Measurements from ENCODE around the gene IDH3B.

The IDH3B gene

GRCh38 chr20:2655331-2656116, 8.5 kb downstream of the IDH3B start:
- DNase-seq, result peak in 1 of 2 experiments; percentile 7

- DNase-seq, result no peak
Observed at GRCh38 chr20:2654831-2655230, 9.2 kb downstream of the IDH3B start.

DNA sequence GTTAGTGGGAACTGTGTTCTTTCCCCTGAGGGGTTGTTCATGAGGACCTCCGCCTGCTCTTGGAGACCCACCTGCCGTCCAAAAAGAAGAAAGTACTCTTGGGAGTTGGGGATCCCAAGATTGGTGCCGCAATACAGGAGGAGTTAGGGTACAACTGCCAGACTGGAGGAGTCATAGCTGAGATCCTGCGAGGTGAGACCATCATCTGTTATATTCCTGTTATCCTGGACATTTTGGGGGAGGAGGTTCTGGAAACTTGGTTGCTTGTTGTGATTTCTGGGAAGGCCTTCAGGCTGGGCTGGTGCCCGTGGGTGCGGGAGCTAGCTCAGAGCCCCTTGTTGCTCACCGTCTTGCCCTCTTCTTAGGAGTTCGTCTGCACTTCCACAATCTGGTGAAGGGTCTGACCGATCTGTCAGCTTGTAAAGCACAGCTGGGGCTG, 9.6 kb downstream of the IDH3B start:
- peak in 1 of 2 experiments; percentile 11 for DNase-seq

DNA sequence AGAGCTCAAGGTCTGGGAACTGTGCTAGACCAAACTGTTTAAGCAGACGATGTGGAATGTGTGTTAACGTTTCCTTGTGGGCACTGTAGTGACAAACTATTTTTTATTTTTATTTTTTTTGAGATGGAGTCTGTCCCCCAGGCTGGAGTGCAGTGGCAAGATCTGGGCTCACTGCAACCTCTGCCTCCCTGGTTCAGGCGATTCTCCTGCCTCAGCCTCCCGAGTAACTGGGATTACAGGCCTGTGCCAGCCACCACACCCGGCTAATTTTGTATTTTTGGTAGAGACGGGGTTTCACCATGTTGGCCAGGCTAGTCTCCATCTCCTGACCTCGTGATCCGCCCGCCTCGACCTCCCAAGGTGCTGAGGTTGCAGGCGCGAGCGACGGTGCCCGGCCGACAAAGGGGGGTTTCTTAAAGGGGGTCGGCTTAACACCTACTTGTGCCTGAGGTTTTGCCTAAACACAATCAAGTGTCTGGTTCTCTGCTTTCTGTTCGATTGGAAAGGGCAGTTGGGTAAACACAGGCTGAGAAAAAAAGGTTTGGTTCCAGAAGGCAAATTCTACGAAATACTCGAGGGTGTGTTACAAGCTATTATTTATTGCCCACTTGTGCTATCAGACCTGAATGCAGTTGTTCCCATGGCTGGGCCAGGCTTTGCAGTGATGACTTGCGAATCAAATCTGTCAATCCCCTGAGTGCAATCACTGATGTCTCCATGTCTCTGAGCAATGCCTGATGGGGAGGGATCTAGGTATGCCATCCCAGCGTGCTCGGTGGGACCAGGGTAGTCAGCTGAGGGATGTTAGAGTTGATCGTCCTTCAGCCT, 10.2 kb downstream of the IDH3B start:
- peak in 1 of 2 experiments; percentile 10 for DNase-seq

DNA sequence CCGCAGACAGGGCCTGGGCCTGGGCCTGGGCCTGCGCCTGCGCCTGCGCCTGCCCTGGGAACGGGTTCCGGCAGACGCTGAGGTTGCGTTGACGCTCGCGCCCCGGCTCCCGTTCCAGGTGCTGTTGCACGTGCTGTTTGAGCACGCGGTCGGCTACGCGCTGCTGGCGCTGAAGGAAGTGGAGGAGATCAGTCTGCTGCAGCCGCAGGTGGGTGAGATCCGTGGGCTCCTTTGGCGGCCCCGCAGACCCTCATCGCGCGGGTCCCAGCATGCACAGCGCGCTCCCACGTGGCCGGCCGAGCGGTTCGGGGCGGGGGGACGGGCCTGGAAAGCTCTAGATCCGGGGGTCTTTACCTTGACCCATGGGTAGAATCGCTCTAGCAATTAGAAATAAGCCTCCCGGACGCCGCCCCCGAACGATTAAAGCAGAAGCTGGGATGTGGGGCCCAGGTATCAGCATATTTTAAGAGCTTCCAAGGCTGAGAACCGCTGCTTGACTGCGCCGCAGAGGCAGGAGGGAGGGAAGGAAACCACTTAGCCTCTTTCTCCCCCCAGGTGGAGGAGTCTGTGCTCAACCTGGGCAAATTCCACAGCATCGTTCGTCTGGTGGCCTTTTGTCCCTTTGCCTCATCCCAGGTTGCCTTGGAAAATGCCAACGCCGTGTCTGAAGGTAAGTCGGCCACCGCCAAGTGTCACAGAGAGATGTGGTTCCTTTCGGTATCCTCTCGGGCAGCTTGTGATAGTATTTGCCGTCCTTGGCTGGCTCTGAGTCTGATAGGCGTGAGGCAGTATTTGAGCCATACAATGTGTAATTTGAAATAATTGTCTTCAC, 11.1 kb downstream of the IDH3B start:
- DNase-seq, result peak; percentile 51 to 58

DNA sequence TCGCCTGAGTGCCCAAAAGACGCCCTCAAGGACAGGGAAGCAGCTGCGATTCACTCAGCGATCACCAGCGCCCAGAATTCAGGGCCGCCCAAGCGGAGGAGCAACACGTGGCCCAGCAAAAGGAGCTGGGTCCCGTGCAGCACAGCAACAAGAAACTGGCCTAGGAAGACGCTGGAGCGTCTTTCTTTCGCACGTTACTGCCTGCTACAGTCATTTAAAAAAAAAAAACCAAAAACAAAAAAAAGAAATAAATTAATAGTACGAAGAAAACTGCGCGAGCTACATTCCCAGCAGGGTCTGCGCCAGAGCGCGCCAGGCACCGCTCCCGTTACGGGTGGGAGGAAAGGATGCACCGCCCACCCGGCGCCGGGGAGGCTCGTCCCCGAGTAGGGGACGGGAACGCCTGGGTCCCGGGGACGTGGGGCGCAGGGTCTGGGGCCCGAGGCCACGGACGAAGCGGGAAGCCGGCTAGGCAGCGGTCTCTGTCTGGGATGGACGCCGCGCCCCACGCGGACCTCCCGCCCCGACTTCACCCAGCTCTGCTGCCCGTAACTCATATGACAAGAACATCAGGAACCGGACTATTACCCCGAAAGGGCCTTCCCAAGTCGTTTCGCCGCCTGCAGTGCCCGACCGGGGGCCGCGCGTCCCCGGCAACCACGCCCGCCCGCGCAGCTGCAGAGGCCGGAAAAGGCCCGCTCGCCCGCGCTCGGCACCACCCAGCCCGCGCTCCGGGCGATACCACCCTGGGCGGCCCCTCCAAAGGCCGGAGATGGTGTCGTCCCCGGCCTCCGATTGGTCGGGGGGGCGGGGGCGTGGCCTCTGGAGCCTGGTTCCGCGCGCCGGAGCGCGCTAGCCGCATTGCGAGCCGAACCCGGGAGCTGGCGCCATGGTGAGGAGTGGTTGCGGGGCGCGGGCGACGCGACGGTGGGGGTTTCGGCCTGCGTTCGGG, 12.0 kb downstream of the IDH3B start, which contains the start of gene NOP56:
Gene NOP56, plus strand, starts transcription at position 861 of the 952 bp plus-strand sequence. Its CDS starts 29 bp downstream, at position 890.
- DNase-seq, result peak; percentile 95

DNA sequence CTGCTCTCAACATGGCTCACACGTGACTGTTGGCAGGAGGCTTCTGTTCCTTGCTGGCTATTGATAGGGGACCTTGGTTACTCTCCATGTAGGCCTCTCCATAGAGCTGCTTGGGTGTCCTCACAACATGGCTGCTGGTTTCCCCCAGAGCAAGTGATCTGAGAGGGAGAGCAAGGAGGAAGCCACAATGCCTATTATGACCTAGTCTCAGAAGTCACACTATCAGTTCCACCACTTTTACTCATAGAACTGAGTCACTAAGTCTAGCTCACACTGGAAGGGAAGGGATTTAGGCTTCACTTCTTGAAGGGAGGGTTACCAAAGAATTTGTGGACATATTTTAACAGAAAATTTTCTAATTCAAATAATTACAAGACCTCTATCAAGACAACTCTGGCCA, 20.3 kb downstream of the IDH3B start:
- no peak for DNase-seq

DNA sequence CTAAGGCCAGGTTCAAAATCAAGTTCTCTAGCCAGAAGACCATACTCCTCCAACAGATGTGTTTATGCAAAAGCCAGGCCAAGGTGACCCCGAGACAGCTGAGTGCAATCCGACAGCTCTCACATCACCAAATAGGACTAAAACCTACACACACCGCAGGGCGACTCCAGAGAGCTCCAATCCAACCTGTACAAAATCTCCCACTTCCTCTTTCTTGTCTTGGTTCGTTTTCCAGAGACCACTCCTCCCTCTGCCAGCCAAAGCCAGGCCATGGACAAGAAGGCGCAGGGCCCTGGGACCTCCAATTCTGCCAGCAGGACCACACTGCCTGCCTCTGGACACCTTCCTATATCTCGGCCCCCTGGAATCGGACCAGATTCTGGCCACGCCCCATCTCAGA, 23.1 kb downstream of the IDH3B start:
- DNase-seq, result no peak

- DNase-seq, result no peak
Observed at GRCh38 chr20:2640260-2640659, 23.8 kb downstream of the IDH3B start.

DNA sequence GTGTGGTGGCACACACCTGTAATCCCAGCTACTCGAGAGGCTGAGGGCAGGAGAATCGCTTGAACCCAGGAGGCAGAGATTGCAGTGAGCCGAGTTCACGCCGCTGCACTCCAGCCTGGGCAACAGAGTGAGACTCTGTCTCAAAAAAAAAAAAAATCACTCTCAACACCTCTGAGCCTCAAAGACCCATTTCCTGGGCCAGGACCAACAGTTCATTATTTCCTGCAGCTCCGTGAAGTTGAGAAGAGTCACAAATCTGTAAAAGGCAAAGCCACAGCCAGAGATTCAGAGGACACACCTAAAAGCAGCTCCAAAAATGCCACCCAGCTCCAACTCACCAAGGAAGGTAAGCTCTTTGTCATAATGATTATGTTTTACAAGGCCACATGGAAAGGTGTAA, 26.8 kb downstream of the IDH3B start:
- DNase-seq, result no peak

DNA sequence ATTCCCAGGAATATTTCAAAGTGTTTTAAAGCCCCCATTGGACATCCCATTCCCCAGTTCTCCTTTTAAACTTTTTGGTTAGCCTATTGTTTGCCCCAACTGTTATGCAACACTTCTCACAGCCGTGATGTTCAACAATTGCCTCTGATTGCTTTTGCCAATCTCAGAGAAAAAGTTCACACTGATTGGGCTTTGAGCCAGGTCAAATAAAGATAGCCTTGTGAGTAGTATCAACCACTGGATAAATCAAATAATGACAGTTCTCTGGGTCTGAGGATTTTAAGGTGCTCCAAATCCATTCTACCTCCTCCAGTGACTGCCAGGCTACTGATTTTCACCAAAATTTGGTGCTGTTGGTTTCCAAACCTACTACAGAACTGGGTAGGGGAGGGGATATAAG, 30.6 kb downstream of the IDH3B start:
- DNase-seq, result no peak

- no peak for DNase-seq
Observed at GRCh38 chr20:2631228-2631627, 32.8 kb downstream of the IDH3B start.

DNA sequence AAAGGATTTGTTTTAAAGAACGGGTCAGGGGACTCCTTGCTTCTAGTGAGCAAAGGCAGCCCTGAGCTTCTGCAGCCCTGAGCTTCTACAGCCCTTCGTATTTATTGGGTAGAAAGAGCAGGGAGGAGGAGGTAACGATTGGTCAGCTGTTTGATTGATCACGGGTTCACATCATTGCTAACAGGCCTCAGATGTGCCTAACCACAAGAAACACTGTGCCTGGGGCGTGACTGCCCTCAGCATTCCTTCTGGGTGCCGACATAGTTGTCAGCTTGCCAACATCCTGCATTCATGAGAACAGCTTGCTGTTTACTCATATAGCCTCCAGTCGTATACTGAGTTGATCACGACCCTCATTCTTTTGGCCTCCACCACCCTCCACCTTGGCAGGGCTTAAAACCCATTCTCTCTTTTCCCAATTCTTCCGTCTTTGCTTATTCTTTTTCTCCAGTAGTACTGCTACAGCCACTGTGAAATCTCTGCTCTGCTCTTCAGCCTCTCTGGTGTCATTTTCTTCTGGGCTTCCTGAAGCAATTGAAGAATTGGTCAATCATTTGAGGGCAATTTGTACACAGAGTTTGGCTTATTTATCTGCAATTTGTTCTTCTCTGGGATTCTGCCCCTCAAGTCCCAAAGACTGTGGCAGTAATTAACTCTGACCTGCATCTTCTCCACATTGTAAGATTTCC, 37.0 kb downstream of the IDH3B start:
- no peak for DNase-seq

DNA sequence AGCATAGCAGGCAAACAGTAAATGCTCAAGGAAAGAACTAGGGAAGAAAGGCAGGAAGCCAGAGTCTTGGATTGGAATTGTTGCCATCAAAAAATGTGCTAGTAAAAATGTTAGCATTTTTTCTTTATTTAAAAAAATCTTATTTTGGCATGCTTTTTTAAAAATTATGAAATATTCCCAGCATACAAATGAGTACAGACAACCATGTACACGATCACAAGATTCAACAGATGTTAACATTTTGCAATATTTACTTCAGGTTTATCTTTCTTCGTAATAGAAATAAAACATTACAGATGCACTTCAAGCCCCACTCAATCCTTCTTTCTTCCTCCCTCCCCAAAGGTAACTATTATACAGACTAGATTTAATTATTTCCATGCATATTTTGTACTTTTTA, 39.0 kb downstream of the IDH3B start:
- DNase-seq, result no peak

GRCh38 chr20:2624190-2624589, 39.8 kb downstream of the IDH3B start:
- DNase-seq, result no peak

- no peak for DNase-seq
Observed at GRCh38 chr20:2619961-2620595, 43.9 kb downstream of the IDH3B start.

DNA sequence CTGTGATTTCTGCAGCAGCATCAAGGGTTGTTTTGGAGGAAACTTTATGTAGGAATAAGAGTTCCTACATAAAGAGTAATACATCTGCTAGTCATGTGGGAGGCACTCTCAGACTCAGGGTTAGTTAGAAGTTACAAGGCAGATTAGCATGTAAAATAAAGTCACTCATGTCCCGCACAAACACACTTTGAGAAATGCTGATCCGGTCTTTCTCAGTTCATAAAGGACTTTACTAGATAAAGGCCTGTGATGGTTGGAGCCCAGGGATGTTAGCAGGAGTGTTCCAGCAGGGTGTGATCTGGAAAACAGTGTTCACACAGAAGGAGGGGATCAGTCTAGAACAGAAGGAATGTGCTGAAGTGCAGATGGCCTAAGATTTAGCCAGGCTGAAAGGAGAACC, 44.7 kb downstream of the IDH3B start:
- DNase-seq, result no peak

DNA sequence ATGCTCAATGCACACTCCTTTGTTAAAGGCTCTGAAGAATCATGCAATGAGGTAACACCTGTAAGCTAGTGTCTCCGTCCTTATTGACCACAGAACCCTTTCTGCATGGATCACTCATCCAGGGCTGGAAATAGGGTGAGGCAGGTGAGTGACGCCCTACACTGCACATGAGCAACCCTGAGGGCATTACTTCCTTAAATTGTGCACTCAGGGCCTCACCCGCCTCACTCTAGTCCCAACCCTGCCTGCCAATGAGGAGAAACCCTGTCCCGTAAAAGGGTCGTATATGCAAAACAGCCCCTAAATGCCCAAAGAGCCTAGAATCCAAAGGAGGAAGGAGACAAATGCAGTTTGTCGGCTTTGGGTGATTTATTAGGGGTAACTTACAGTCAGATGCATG, 45.2 kb downstream of the IDH3B start:
- DNase-seq, result no peak

GRCh38 chr20:2617099-2617714, 46.8 kb downstream of the IDH3B start:
- DNase-seq, result no peak

DNA sequence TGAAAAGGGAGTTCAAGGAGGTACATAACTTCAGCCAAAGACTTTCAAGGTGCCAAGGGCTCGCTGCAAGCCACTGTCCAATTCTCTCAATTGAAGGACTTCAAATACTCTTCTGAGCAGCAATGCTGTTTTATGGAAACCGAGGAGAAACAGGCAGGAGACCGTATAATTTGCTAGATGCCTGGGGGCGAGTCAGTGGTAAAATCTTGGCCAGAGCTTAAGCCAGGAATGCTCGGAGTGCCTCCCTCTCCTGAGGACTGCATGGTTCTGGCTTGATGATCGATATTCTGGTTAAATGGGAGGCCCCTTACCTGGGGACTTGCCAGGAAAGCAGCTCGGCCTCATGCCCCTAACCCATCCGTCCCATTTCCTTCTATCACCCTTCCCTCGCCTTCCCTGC, 47.4 kb downstream of the IDH3B start:
- DNase-seq, result no peak
